HG03442 (cell line): ENCODE results near the gene MRGPRE.

ENCODE experiments used
- ATAC-seq: cut with Tn5 transposase; IDR thresholded peaks from one replicate; pipeline ENCODE4 v1.9.1; 2021; ENCODE audit warnings: mild to moderate bottlenecking, moderate library complexity; ENCODE audit not compliant: unreplicated experiment

The MRGPRE gene

DNA sequence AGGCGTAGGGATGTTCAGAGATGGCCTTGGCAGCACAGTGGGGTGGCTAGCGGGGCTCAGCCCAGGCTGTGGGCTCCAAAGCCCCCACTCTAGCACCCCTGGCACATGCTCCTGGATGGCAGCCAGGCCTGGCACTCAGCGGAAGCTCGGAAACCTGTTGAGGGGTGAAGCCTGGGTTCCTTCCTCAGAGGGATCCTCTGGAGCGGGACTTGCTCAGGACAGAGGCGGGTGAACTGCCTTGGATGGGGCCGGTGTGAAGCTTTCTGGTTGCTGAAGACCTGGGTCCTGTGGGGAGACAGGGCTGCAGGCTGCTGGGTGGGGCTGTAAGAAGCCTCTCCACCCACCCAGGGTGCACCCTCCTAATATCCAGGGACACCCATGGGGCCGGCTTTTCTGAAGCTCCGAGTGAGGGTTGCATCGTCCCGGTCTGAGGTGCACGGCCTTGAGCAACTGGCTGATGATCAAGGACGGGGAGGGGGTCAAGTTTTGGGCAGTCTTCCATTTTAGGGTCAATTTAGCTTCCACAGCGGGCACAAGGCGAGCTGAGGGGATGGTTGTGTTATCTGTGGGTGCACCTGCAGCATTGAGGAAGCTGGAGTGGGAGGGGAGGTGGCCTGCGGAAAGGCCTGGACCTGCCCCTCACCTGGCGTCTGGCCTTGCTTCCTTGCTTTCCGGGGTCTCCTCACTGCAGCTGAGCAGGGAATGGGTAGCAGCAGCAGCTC is 5.2 kb downstream of the MRGPRE start:
- ATAC-seq: no peak

DNA sequence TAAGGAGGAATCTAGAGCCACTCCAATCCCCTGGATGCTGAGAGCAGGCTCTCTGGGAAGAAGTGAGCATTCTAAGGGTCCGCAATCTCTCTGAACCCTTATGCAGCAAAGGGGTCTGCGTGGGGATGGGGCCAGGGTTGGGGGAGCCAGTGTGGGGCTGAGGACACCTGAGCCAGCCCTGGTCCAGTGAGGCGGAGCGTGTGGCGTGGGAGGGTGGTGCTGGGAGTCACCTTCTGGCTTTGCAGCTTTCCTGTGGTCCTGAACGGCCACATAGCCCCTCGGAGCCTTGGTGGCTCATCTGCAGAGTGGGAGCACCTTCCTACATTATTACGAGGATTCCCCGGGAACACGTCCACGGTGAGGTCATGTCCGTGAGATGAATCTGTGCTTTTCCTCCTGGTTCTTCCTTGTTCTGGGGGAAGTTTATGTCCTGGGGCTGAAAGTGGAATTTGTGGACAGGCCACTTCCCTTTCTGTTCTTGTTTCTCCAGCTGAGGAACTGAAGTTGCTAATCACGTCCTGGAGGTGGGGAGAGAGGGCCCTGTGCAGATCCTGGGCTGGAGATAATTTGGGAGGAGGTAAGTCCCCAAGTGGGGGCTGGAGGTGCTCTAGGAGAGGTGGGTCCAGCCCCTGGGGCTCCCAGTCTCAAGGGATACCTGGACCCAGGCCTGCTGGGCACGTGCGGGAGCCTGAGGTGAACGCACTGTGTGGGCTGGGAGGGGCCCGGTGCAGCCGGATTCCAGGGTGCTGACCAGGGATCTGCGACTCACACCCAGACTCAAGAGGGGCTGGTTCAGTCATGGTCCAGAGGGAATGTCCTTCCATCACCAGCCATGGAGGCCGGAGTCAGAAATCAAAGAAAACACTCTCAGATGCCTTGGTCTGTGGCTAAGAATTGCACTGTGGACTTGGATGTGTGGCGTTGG is 6.1 kb downstream of the MRGPRE start:
- no peak for ATAC-seq

DNA sequence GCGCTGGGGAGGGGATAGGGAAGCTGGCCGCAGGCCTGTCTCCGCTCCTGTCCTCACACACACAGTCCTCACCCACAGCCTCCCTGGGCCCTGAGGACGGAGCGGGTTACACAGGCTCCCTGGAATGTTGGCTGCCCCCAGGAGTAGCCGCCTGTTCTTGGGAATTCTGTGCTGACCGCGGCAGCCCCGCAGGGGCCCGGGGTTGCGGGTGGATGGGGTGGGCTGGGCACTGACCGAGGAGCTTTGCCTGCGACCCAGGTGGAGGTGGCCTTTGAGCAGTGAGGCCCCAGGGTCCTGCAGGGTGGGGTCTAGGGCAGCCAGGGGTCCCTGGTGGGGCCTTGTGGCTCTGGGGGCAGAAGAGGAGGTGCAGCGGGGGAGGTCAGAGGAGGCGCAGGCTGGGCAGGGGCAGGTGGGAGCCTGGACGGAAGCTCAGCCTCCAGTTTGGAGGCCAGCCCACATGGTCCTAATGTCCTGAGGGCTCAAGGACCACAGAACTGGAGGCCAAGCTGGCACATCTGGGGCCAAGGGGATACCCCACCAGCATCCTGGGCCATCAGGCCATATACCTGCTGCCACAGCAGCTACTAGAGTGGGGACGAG is 7.0 kb downstream of the MRGPRE start:
- no peak for ATAC-seq

DNA sequence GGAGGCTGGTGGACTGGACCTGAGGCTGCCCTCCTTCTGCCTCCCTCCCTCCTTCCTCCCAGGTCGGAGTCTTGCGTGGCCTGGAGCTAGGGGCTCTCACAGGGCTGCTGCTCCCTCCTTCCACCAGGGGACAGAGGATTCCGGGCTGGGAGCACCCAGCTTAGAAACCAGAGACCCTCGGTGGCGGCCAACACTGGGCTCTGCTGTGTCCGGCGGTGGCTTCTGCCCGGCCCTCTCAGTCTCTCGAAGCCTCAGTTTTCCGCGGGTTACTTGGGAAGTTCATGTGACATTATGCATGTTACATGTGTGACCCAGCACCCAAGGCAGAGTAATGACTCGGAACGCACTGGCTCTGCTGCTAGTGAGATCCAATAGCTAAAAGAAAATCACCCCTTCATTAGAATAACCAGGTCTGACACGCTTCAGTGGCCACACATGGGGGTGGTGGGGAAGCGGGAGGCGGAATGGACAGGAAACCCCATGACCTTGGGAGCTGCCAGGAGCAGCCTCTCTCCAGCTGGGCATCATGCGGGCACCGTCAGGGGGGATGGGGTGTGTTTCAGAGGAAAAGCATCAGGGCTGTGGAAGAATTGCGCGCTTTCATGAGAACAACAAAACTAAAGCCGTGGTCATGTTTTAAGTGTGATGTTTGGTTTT is 7.7 kb downstream of the MRGPRE start:
- no peak for ATAC-seq

DNA sequence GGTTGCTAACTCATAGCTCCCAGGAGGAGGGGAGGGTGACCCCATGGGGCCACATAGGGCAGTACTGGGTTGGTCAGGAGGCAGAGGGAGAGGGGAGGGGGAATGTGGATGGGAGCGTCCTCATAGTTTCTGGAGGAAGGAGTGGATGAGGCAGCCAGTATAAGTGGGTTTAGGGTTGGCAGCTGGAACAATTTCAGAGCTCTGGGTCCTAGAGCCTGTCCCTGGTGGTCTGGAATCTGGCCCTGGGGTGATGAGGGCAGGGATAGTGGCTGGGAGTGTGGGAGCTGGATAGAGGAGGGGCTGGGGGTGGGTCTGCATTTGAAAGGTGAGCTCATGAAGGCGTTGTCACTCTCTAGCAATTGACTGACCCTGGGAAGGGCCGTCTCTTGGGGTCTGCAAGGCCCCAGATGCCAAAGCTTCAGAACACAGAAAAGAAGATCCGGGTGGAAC is 8.3 kb downstream of the MRGPRE start:
- ATAC-seq: no peak

DNA sequence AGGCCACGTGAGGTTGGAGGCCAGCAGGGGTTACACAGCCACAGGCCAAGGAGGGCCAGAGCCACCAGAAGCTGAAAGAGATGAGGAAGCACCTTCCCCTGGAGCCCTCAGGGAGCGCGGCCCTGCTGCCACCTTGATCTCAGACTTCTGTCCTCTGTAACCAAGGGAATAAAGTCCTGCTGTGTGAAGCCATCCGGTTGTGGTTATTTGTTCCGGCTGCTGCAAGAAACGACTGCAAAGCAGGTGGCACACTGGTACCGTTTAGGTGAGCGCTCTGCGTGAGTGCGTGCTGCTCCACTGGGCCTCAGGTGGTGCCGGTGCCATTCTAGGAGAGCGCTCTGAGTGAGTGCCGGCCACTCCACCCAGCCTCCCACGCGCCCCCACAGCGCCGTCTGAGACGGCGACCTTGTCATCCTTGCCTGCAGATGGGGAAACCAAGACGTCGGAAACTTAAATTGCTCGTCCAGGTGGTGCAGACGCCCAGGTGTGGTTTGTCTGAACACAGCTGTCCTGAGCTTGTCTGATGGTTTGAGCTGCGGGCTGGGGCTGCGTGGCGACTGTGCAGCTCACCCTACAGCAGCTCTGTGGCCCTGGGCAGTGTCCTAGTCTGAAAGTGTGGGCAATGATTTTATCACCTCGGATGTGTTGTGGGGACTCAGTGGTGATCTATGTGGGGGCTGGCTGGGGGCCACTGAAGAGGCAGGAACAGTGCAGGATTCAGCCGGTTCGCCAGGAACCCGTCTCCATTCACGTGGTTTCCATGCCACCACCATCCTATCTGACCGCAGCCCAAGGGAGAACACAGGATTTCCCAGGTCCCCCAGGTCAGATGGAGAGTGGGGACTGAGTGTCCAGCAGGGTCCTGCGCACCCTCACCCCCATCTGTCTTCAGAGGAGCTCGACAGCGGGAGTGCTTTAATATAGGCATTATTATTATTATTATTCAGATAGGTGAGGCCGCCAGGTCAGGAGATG is 9.0 kb downstream of the MRGPRE start:
- ATAC-seq: no peak

DNA sequence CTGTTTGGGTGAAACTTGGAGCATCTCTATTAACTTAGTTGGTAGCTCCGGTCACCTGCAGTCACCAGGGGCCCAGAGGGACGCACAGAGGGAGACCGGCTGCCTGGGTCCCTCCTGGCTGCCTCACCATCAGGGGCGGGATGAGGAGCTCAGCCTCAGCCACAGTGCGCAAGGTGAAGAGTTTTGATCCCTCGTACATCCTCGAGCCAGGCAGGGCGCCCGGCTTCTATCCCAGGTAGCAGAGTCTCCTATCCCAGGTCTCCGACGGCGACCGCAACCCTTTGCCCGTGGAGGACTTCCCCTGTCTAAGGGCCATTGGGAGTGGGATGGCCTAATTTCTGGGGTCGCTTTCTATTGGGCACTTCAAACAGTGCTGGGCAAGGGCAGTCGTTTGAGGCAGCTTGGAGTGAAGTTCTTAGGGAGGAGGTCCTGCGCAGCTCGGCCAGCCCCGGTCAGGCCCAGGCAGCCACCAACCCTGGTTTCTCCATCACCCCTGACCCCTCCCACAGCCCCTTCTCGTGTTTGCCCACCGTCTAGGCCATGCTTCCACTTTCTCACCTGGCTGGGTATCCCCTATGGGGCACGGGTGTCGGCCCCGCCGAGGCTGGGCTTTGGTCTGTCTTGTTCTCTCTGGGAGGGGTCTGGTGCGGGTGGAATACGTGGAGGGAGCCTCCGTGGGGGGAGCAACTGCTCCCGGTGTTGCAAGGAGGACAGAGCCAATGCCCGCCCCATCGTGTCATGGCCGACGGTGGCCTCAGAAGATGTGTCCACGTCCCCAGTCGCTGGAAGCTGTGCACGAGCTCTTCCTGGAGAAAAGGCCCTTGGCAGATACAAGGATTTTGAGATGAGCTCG is 10.0 kb downstream of the MRGPRE start:
- ATAC-seq: no peak

DNA sequence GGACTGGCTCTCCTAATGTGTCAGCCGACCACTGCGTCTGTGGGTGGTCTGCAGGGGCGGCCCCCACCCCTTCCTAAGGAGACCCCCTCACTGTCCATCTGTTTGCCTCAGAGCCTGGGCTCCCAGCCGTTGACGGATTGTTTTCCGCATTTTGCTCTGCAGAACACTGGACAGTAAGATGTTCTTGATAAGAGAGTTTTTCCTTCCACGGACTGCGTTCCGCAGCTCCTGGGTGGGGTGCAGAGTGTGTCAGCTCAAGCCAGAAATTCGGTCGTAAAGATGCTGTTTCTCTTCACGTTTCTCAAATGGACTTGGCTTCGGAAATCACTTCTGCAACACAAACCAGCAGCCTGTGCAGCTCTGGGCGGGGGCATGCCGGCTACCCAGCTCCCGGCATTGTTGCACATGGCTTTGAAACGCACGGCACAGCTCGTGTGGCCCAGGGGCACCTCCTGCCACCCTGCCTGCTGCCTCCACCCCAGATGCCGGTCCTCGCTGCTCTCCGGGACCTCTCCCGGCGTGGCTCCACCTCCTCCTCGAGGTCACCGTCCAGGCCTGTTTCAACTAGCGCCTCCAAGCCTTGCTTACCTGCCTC is 10.7 kb downstream of the MRGPRE start:
- no peak for ATAC-seq

DNA sequence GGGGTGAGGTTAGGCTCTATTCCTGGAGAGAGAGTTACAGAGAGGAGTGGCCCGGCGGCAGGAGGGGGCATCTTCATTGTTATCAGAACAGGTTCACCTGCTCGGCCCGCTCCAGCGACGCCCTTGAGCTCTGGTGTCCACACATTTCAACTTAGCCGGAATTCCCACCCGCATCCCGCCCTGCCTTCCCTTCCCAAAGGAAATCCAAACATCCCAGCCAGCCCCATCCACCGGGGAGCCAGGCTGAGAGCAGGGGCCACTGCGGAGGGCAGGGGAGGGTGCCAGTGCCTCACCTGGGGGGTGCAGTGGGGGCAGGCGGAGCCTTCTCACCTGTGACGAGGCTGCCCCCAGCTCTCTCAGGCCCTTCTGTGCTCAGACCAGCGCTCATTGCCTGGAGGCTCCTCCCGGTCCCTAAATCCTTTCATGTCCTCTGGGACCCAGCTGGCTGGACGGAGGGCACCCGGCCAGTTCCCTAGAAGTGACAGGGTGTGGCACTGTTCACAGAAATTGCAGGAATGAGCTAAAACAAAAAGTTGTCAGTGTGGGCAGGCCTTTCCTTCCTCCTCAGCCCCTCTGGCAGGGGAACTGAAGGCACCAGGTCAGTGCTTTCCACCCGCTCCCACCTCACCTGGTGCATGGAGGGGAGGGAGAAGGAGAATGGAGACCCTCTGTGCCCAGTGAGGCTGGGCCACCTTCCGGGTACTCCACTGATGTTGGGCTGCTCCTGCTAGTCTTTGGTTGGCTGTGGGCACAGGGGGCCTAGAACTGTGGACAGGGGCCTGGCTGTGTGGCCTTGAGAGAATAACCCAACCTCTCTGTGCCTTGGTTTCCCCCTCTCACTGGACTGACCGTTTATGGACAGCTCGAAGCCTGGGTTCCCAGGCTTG is 11.5 kb downstream of the MRGPRE start:
- ATAC-seq: no peak

DNA sequence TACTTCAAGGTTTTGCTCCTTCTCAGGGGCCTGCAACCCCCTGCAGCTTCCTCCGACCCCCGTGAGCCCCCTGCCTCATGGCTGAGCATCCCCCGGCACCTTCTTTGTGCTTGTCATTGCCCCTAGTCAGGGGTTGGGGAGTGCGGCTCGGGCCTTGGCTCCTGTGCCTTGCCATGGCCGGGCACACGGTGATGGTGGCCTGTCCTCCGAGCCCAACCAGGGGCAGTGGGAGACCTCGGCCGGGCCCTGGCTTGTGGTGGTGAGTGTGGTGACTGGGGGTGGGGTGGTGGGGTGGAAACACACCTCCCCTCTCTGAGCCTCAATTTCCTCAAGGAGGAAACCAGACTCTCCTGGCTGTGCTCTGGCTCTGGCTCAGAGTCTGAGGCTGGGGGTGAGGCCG is 12.1 kb downstream of the MRGPRE start:
- no peak for ATAC-seq

DNA sequence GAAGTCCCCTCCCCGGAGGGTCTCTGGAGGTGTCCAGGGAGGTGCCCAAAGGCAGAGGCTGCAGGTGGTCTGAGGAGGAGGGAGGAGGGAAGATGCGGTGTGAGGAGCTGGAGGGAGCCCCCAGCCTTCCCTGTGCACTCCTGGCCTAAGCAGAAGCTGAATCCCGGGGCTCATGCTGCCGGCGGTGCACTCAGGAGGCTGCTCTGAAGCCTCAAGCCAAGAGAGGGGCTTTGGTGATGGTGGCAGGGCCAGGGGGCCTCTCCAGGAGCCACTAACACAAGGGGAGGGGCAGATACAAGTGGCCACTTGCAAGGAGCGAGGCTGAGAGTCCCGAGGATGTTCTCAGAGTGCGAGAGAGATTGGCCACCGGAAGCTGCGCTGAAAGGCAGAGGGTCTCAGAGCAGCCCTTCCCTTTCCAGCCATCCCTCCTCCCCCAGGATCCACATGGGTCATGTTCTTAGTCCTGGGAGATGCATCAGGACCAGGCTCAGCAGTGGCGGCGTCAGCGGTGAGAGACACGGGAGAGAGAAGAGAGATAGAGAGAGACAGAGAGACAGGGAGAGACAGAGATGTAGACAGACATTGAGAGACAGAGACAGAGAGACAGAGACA is 12.8 kb downstream of the MRGPRE start:
- no peak for ATAC-seq

DNA sequence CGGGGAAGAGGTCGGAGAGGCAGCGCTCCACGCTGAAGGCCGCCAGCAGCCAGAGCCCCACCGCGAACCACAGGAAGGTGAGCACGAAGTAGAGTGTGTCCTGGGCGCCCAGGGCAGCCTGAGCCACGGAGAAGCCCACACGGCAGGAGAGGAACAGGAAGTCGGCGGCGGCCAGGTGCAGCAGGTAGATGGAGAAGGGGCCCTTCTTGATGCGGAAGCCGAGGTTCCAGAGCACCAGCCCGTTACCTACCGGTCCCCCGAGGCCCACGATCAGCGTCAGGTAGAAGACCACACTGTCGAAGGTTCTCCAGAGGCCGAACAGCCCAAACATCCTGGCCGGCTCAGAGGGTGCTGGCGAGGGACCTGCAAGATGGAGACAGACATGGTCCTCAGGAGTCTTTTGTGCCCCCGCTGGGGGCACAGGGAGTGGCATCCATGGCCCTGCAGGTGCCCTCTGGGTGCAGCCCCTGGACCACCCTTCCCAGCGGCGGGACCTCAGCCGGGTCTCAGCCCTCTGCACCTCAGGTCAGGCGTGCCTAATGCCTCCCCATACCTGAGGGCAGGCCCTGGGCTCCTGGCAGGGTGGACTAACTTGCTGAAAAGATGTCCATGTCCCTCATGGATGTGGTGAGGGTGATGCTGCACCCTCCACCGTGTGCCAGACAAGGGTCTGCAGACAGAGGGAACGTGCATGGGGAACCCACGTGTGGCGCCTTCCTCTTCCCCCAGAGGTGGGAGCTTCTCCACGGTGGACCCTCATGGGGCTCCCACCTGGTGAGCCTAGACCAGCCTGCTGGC is 13.5 kb downstream of the MRGPRE start, which contains the start of gene MRGPRG:
TSS of gene MRGPRG (minus strand) at position 331 of the 798 bp plus-strand sequence. CDS start at position 331, 0 bp downstream.
- ATAC-seq: no peak

DNA sequence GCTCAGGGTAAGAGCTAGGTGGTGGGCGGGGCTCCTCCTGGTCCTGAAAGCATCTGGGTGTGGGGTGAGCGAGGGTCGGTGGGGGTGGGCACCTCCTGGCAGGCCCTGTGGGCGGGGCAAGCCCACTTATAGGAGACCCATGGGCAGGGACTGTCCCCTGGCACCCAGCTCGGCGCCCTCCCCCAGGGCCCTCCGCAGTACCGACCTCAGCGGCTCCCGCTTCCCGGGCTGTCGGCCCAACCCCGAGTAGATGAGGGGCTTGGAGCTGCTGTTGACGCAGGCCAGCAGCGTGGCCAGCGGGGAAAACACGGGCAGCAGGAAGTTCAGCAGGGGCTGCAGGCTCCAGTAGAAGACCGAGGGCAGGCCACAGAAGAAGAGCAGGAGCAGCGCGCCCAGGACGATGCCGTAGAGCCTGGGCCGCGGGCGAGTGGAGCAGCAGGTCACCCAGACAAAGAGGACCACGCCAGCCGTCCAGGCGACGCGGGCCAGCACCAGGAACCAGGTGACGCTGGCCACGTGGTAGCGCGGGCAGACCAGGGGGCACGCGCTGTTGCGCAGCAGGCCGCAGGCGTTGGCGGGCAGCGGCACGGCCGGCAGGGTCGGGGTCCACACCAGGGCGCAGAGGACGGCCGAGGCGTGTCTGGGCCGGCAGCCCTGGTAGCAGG is 14.3 kb downstream of the MRGPRE start:
- no peak for ATAC-seq

DNA sequence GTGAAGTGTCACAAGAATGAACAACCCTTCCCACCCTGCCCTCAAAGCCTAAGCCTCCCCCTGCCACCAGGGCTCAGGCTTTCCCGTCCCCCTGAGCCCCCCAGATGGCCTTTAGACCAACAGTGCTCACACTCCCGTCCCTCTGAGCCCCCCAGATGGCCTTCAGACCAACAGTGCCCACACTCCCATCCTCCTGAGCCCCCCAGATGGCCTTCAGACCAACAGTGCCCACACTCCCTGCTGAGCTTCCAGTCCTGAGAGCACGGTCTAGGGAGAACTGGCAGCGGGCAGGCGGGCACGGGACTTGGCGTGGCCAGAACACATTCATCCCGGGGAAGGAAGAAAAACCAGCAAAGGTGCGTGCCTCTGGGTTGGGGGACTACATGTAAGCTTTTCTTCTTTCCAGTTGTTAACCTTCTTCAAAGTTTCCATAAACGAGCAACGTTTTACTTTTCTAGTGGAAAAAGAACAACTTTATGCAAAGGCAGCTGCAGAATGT is 16.1 kb downstream of the MRGPRE start:
- ATAC-seq: no peak

DNA sequence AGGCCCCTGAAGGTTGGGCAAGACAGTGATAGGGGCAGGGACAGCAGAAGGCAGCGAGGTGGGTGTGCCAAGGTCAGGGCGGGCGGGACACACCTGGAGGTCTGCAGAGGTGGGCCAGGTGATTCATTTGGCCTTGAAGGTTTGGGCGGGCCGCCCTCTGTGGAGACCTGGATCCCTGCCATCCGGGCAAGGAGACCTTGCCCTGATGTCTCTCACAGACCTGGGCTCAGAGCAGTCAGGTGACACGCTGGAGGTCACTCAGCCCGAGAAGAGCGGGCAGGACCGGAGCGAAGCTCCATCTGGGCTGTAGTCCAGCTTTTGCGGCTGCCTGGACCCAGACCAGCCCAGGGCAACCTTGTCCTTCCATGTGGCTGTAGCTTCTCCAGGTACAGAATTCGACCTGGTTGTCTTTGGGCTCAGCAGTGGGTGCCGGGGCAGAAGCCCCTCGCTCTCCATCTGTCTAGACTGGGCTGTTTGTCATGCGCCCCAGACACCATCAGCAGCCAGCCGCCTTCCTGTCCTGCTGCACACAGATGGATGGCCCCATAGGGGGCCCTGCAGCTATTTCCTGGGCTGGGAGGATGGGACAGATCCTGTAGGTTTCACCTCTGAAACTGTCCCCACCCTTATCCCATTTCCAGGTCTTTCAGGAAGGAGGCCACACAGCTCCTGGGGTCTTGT is 16.7 kb downstream of the MRGPRE start:
- ATAC-seq: no peak
